MCF 10A (cell line): ENCODE data around the gene GRM8. TPM values are rescaled to one million over a fixed set of nuclear protein-coding genes. Genes with fewer than 3 reads are reported as not detected.

Experiments
- BruUV-seq: library from RNA; stranded (reverse); fragments of 400-500 nt; replicated peaks from 2 replicates; lab custom pipeline; 2021; lab: Mats Ljungman, UMichigan
- CTCF ChIA-PET: fragments of 300-600 bp; sonication (Branson Sonifier 250); formaldehyde crosslinking; extraction: SDS; loops from one replicate; lab custom pipeline; 2021; ENCODE audit warnings: antibody characterized with exemption, inconsistent platforms; lab: Yijun Ruan, JAX
- POLR2A ChIA-PET: fragments of 300-600, 350-650 bp; sonication (Branson Sonifier 250); formaldehyde crosslinking; extraction: SDS; loops from one replicate; lab custom pipeline; 2020; ENCODE audit warnings: antibody characterized with exemption, inconsistent platforms; lab: Yijun Ruan, JAX
- DNase-seq: peaks from one replicate; pipeline ENCODE4 v3.0.0-alpha.2; 2018; ENCODE audit not compliant: unreplicated experiment
- H3K27ac Mint-ChIP-seq: one replicate; pipeline ENCODE4 v1.8.0; 2022; ENCODE audit warnings: mild to moderate bottlenecking, low read depth, mixed read lengths; ENCODE audit not compliant: unreplicated experiment
- H3K27me3 Mint-ChIP-seq: one replicate; pipeline ENCODE4 v1.8.0; 2022; ENCODE audit warnings: mixed read lengths; ENCODE audit not compliant: insufficient read depth, unreplicated experiment
- H3K36me3 Mint-ChIP-seq: one replicate; pipeline ENCODE4 v1.8.0; 2022; ENCODE audit warnings: mild to moderate bottlenecking, moderate library complexity, mixed read lengths; ENCODE audit not compliant: insufficient read depth, unreplicated experiment
- H3K4me1 Mint-ChIP-seq: one replicate; pipeline ENCODE4 v1.8.0; 2022; ENCODE audit warnings: mixed read lengths; ENCODE audit not compliant: insufficient read depth, unreplicated experiment
- H3K4me3 Mint-ChIP-seq: one replicate; pipeline ENCODE4 v1.8.0; 2022; ENCODE audit warnings: mild to moderate bottlenecking, moderate library complexity, mixed read lengths; ENCODE audit not compliant: unreplicated experiment
- H3K9me3 Mint-ChIP-seq: one replicate; pipeline ENCODE4 v1.8.0; 2022; ENCODE audit warnings: mixed read lengths; ENCODE audit not compliant: unreplicated experiment
- intact Hi-C: fragments of 100-400 bp; cut with micrococcal nuclease; formaldehyde crosslinking; loops from 2 replicates; pipeline ENCODE4 v1.14.1; 2022
- total RNA-seq: library from RNA; stranded (reverse); gene quantifications from 2 replicates; pipeline ENCODE4 v1.2.3, GENCODE V29; 2022
- TF ChIP-seq, protein P1 (sequence below): fragments of 200-600 bp; IDR thresholded peaks from one replicate; pipeline ENCODE4 v1.8.0; 2022; ENCODE audit warnings: antibody characterized with exemption, mild to moderate bottlenecking; ENCODE audit not compliant: unreplicated experiment

GRM8 gene
- total RNA-seq, 1 experiment from 2014 or later = not detected

DNA sequence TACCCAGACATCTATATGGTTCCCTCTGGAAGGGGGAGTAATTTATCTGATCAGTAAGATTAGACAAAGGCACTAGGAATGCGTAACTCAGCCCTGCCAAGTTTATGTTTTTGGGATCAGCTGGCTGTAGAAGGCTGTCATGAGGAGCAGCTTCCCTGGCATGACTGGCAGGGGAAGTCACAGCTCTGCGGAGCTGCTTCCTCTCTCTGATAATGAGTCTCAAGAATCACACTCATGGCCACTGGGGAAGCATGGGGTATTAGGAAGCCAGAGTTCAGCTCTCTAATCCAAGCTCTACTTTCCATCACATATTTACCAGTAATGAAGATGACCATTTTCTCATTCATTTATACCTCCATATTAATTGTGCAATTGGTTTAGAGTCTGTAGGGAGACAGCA, 758.9 kb downstream of the GRM8 start:
- Mint-ChIP-seq H3K4me3 (no peak overlapping the region), H3K4me1 (peaks cover 6% of the 10 kb centered on the region), H3K27me3 (no peaks in the 10 kb centered on the region), H3K9me3 (no peaks in the 10 kb centered on the region), H3K36me3 (no peaks in the 10 kb centered on the region), H3K27ac (no peak overlapping the region)
- ChIA-PET CTCF (no interaction called here), POLR2A (no interaction called here)
- no peak for DNase-seq
- intact Hi-C loops = no loop called here
- TF ChIP-seq, protein P1, sequence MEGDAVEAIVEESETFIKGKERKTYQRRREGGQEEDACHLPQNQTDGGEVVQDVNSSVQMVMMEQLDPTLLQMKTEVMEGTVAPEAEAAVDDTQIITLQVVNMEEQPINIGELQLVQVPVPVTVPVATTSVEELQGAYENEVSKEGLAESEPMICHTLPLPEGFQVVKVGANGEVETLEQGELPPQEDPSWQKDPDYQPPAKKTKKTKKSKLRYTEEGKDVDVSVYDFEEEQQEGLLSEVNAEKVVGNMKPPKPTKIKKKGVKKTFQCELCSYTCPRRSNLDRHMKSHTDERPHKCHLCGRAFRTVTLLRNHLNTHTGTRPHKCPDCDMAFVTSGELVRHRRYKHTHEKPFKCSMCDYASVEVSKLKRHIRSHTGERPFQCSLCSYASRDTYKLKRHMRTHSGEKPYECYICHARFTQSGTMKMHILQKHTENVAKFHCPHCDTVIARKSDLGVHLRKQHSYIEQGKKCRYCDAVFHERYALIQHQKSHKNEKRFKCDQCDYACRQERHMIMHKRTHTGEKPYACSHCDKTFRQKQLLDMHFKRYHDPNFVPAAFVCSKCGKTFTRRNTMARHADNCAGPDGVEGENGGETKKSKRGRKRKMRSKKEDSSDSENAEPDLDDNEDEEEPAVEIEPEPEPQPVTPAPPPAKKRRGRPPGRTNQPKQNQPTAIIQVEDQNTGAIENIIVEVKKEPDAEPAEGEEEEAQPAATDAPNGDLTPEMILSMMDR = no peak
- BruUV-seq = no TSS peak

DNA sequence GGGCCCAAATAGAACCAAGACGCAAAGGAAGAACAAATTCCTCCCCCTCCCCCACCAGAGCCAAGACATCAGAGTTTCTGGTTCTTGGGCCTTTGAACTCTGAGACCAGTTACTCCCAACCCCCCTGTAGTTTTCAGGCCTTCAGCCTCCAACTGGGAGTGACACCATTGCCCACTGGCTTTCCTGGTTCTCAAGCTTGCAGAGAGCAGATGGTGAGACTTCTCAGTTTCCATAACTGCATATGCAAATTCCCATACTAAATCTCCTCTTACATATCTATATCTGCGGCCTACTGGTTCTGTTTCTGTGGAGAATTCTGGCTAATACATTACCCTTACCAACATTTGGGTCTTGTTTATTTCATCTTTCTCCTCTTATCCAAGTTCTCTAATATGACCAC, 762.9 kb downstream of the GRM8 start:
- no TSS peak for BruUV-seq
- Mint-ChIP-seq H3K4me3 (no peak overlapping the region), H3K36me3 (no peaks in the 10 kb centered on the region), H3K4me1 (peaks cover 7% of the 10 kb centered on the region), H3K9me3 (no peaks in the 10 kb centered on the region), H3K27ac (no peak overlapping the region), H3K27me3 (no peaks in the 10 kb centered on the region)
- ChIA-PET POLR2A (no interaction called here), CTCF (interaction anchor here (0.6 to 0.7 kb wide), 2 partner anchors 11 to 1095 kb away, joined by 3 to 4 read pairs; partner anchors contain the start of gene GCC1)
- TF ChIP-seq, protein P1 = no peak
- DNase-seq = no peak
- intact Hi-C loops = no loop called here

DNA sequence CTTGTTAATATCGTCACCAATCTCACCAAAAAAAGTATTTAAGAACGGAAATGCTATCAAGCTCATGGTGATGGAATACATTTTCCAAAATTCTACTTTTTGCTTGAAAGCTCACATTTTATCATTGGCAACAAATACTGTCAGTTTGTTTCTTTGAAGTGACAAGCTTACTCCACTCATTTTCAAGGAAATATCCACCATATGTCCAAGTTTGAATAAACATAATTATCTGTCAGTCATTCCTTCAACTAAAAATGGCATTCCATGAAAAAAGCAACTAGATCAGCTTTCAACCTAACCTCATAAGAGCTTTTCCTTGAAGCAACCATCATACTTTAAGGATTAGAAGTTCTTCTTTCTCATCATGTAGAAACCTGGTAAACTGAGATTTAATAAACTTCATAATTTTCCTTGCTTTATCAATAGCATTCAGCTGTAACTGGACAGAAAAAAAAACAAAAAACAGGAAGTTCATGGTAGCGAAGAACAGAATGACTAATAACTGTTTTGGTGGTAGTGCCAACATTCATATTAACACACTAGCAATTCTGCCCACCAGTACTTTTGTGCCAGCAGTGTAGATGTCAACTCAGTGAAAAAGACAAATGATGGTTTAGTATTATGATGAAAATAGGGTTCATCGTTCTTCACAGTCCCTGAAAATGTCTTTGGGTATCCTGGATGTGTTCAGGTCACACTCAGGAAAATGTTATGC, 764.9 kb downstream of the GRM8 start:
- Mint-ChIP-seq H3K9me3 (no peaks in the 10 kb centered on the region), H3K4me3 (no peak overlapping the region), H3K36me3 (no peaks in the 10 kb centered on the region), H3K27me3 (no peaks in the 10 kb centered on the region), H3K27ac (no peak overlapping the region), H3K4me1 (peaks cover 5% of the 10 kb centered on the region)
- peak; percentile 1 for DNase-seq
- no TSS peak for BruUV-seq
- POLR2A ChIA-PET = no interaction called here
- TF ChIP-seq, protein P1 = no peak
- intact Hi-C loops = no loop called here
- CTCF ChIA-PET = no interaction called here

DNA sequence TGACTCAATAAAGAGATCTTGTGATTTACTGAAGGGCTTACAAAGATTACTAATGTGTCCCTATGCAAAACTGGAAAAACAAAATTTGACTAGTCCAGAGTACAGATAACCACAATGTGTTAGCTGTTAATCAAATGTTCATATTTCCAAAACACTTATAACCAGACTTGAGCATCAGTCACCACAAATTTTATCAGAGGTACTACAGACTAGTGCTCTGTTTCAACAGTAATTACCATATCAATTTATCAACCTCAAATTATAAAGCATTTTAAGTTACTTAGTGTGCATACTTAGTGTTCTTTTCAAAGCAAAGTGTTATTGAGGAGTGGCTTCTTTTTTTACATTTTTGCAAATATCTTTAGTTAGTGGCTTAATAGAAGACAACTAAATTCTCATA, 765.9 kb downstream of the GRM8 start:
- intact Hi-C loops = no loop called here
- H3K4me1 Mint-ChIP-seq = peaks cover 5% of the 10 kb centered on the region
- TF ChIP-seq, protein P1 = no peak
- H3K27ac Mint-ChIP-seq = no peak overlapping the region
- no peaks in the 10 kb centered on the region for H3K27me3 Mint-ChIP-seq
- H3K36me3 Mint-ChIP-seq = no peaks in the 10 kb centered on the region
- no TSS peak for BruUV-seq
- DNase-seq = no peak
- CTCF ChIA-PET = no interaction called here
- H3K4me3 Mint-ChIP-seq = no peak overlapping the region
- peaks cover 1% of the 10 kb centered on the region for H3K9me3 Mint-ChIP-seq
- POLR2A ChIA-PET = no interaction called here
